K562 (cell line): ENCODE results near the gene MPC1. TPM values are rescaled to one million over a fixed set of nuclear protein-coding genes. Genes with fewer than 3 reads are reported as not detected.
A peak's percentile ranks its signal among the peaks of the same experiment; 100 is the strongest.

Experiments
- ATAC-seq: fragments of 200-7000 bp; cut with Tn5 transposase; 3 replicates; pipeline ENCODE4 v1.9.1; 2020; ENCODE audit warnings: moderate library complexity
- BruUV-seq: library from RNA; stranded (reverse); fragments of 400-500 nt; replicated peaks from 2 replicates; lab custom pipeline; 2021; lab: Mats Ljungman, UMichigan
- CTCF ChIA-PET: fragments of 300-600 bp; formaldehyde crosslinking; extraction: SDS; loops from one replicate; lab custom pipeline; 2021; ENCODE audit warnings: low intra/inter-chr PET ratio; lab: Yijun Ruan, JAX
- POLR2A ChIA-PET: fragments of 300-600, 350-650 bp; sonication (Branson Sonifier 250); formaldehyde crosslinking; extraction: SDS; loops from one replicate; lab custom pipeline; 2021; ENCODE audit warnings: antibody characterized with exemption, inconsistent platforms; lab: Yijun Ruan, JAX
- DNase-seq, 4 experiments: peaks; one replicate each; pipeline versions ENCODE4 v3.0.0 to v3.0.0-alpha.2; 2011 to 2018; ENCODE audit warnings: low spot score in 3 of 4, mixed read lengths in 3 of 4; ENCODE audit errors: extremely low read depth in 1 of 4
- FAIRE-seq: peaks from 2 replicates; lab custom pipeline; 2011; peaks lifted over from hg19 to GRCh38; lab: Jason Lieb, UNC
- H2AFZ ChIP-seq: 2 replicates; pipeline ENCODE4 v1.6.0; 2011; ENCODE audit warnings: low read depth, low read length, control low read depth, inconsistent platforms
- H3K27ac ChIP-seq: fragments of 200-600 bp; 3 replicates; pipeline ENCODE4 v1.8.0; 2011; ENCODE audit warnings: low read depth, mild to moderate bottlenecking, control low read depth, inconsistent platforms, low read length, moderate library complexity, mixed read lengths; ENCODE audit errors: extremely low read depth
- H3K27me3 ChIP-seq, 2 experiments: fragments of 300-600 bp in 1 of 2; 2 replicates in 1 of 2; 3 replicates in 1 of 2; pipeline versions ENCODE4 v1.6.0 to v1.8.0; 2011; ENCODE audit warnings: inconsistent platforms in 2 of 2, low read length in 2 of 2, mild to moderate bottlenecking in 1 of 2, mixed read lengths in 1 of 2, moderate library complexity in 1 of 2; ENCODE audit not compliant: control insufficient read depth in 2 of 2, insufficient read depth in 2 of 2
- H3K36me3 ChIP-seq: fragments of 300-600 bp; 3 replicates; pipeline ENCODE4 v1.8.0; 2011; ENCODE audit warnings: mild to moderate bottlenecking, low read length, inconsistent platforms; ENCODE audit not compliant: control insufficient read depth, insufficient read depth
- H3K4me1 ChIP-seq, 2 experiments: fragments of 200-600 bp in 1 of 2; replicated peaks in 1 of 2; 2 replicates in 1 of 2; 3 replicates in 1 of 2; pipeline versions ENCODE4 v1.5.1 to v1.8.0; 2011; ENCODE audit warnings: inconsistent platforms in 2 of 2, low read length in 2 of 2, mild to moderate bottlenecking in 1 of 2, mixed read lengths in 1 of 2, moderate library complexity in 1 of 2; ENCODE audit not compliant: control insufficient read depth in 2 of 2, insufficient read depth in 2 of 2
- H3K4me2 ChIP-seq: 2 replicates; pipeline ENCODE4 v1.6.1; 2011; ENCODE audit warnings: low read length, control low read depth, inconsistent platforms, mixed read lengths; ENCODE audit not compliant: insufficient read depth
- H3K4me3 ChIP-seq: fragments of 200-600 bp; sonication (generic), shearing (Covaris generic); 2 replicates; pipeline ENCODE4 v1.5.1; 2016; ENCODE audit warnings: control low read depth, inconsistent platforms
- H3K79me2 ChIP-seq: fragments of 200-600 bp; 3 replicates; pipeline ENCODE4 v1.8.0; 2011; ENCODE audit warnings: low read length, inconsistent platforms; ENCODE audit not compliant: control insufficient read depth, insufficient read depth
- H3K9ac ChIP-seq, 2 experiments: 2 replicates each; pipeline versions ENCODE4 v1.6.0 to v1.6.1; 2011; ENCODE audit warnings: low read depth in 2 of 2, low read length in 2 of 2, control low read depth in 1 of 2, inconsistent platforms in 1 of 2, mild to moderate bottlenecking in 1 of 2, mixed read lengths in 1 of 2; ENCODE audit not compliant: insufficient read depth in 1 of 2
- H3K9me1 ChIP-seq: one replicate; pipeline ENCODE4 v1.6.0; 2011; ENCODE audit warnings: inconsistent platforms, mild to moderate bottlenecking, low read length, moderate library complexity; ENCODE audit not compliant: control insufficient read depth, insufficient read depth
- H3K9me3 ChIP-seq: replicated peaks from 2 replicates; pipeline ENCODE4 v1.5.1; 2011; ENCODE audit warnings: low read depth, low read length, inconsistent platforms; ENCODE audit not compliant: control insufficient read depth, insufficient read depth
- H4K20me1 ChIP-seq: replicated peaks from 2 replicates; pipeline ENCODE4 v1.6.1; 2011; ENCODE audit warnings: low read length, inconsistent platforms, mixed read lengths; ENCODE audit not compliant: control insufficient read depth, insufficient read depth
- ASH1L ChIP-seq: fragments of 450-650 bp; IDR thresholded peaks from 2 replicates; pipeline ENCODE4 v1.6.1; 2018; ENCODE audit warnings: borderline replicate concordance, mild to moderate bottlenecking, low read depth; ENCODE audit not compliant: partially characterized antibody
- BACH1 ChIP-seq: fragments of 200-800 bp; sonication (Bioruptor generic); IDR thresholded peaks from 2 replicates; pipeline ENCODE4 v1.6.1; 2016; ENCODE audit warnings: missing genetic modification characterization, missing compliant biosample characterization
- BHLHE40 ChIP-seq: IDR thresholded peaks from 2 replicates; pipeline ENCODE4 v1.6.1; 2011; ENCODE audit warnings: low read length, improper control_type of control experiment
- C11orf30 ChIP-seq: fragments of 450-650 bp; IDR thresholded peaks from 2 replicates; pipeline ENCODE4 v1.6.1; 2016; ENCODE audit warnings: low read depth, mild to moderate bottlenecking
- CHCHD3 ChIP-seq: fragments of 250-450 bp; sonication (Bioruptor Pico); IDR thresholded peaks from 2 replicates; pipeline ENCODE4 v2.1.2; 2022; ENCODE audit warnings: mild to moderate bottlenecking
- MAFG ChIP-seq: fragments of 450-650 bp; conservative IDR thresholded peaks from 2 replicates; pipeline ENCODE4 v1.6.1; 2016; ENCODE audit warnings: missing genetic modification characterization, missing compliant biosample characterization
- MAFK ChIP-seq: IDR thresholded peaks from 2 replicates; pipeline ENCODE4 v1.6.1; 2011; ENCODE audit warnings: low read length, improper control_type of control experiment
- MECOM ChIP-seq: fragments of 250-450 bp; sonication (Bioruptor Pico); IDR thresholded peaks from 2 replicates; pipeline ENCODE4 v1.8.0; 2022; ENCODE audit warnings: inconsistent platforms
- NFE2 ChIP-seq: IDR thresholded peaks from 2 replicates; pipeline ENCODE4 v1.6.1; 2014; ENCODE audit warnings: antibody characterized with exemption, low read depth
- NFE2L1 ChIP-seq: fragments of 450-650 bp; IDR thresholded peaks from 2 replicates; pipeline ENCODE4 v1.6.1; 2016; ENCODE audit warnings: missing genetic modification characterization, low read depth, mild to moderate bottlenecking, missing compliant biosample characterization, moderate library complexity, borderline replicate concordance
- TFE3 ChIP-seq: fragments of 450-650 bp; formaldehyde crosslinking; IDR thresholded peaks from 2 replicates; pipeline ENCODE4 v1.4.0; 2020; ENCODE audit warnings: mild to moderate bottlenecking, mixed read lengths
- TSC22D4 ChIP-seq: fragments of 450-650 bp; IDR thresholded peaks from 2 replicates; pipeline ENCODE4 v1.6.1; 2016; ENCODE audit warnings: missing genetic modification characterization, missing biosample characterization, control low read depth
- ZBED1 ChIP-seq: IDR thresholded peaks from 2 replicates; pipeline ENCODE4 v1.6.1; 2014
- ZNF316 ChIP-seq: fragments of 450-650 bp; IDR thresholded peaks from 2 replicates; pipeline ENCODE4 v1.6.1; 2016
- WGBS: fragments of 100-300 bp; shearing (Covaris generic); methylation state at CpG from one replicate; pipeline ENCODE4 v1.1.6; 2016; ENCODE audit warnings: low coverage, mixed read lengths; ENCODE audit not compliant: insufficient coverage; ENCODE audit errors: missing lambda C conversion rate; 5-methylcytosine and 5-hydroxymethylcytosine counted together
- in situ Hi-C: fragments of 300-500 bp; cut with MboI; formaldehyde crosslinking; loops from 4 replicates; pipeline ENCODE4 v1.15.0; 2018; ENCODE audit warnings: inconsistent platforms, mixed read lengths
- intact Hi-C: fragments of 100-400 bp; cut with micrococcal nuclease; formaldehyde crosslinking; loops from 2 replicates; pipeline ENCODE4 v1.14.2; 2022
- polyA plus RNA-seq, 8 experiments: library from polyadenylated mRNA; depleted of rRNA in 4 of 8; stranded (reverse) in 5 of 8; unstranded in 3 of 8; fragments of >200 nt; fragmentation: Nextera tagmentation in 2 of 8; fragmentation: Illumina TruSeq in 1 of 8; extraction: Ambion mirVana in 2 of 8; extraction: Trizol in 1 of 8; gene quantifications; 2 replicates each; pipeline versions ENCODE4 v1.2.1 to v1.2.3, GENCODE V29; 2011 to 2014; ENCODE audit warnings: inconsistent platforms in 1 of 8, missing spikeins in 1 of 8
- total RNA-seq, 7 experiments: library from RNA; depleted of rRNA in 6 of 7; stranded (reverse); fragments of >200 nt in 6 of 7; fragmentation: Illumina TruSeq in 2 of 7; extraction: Trizol in 2 of 7; gene quantifications; 2 replicates each; pipeline versions ENCODE4 v1.2.1 to v1.2.3, GENCODE V29; 2011 to 2021; ENCODE audit warnings: low replicate concordance in 1 of 7

The MPC1 gene
- total and polyA plus RNA-seq, 9 of the 15 experiments (the other 6 are each of a cell fraction or from before 2014, with no cell fraction given): 78.6 to 185 (median 138) TPM

GRCh38 chr6:166410426-166410935 is 27.7 kb upstream of the MPC1 start:
- H3K36me3 ChIP-seq: no peaks in the 10 kb centered on the region
- no peak overlapping the region for H3K9ac ChIP-seq
- H3K4me2 ChIP-seq: no peak overlapping the region
- WGBS: 6% methylated on average over 10 of the region's 10 CpGs
- H4K20me1 ChIP-seq: peaks cover 8% of the 10 kb centered on the region; the same call in 1 of the 2 replicates
- in situ Hi-C loops (no loop called here), intact Hi-C loops (no loop called here)
- no peak overlapping the region for H3K4me3 ChIP-seq
- no peak overlapping the region for H2AFZ ChIP-seq
- CTCF ChIA-PET: no interaction called here
- FAIRE-seq (peak; percentile 69), DNase-seq (no peak), ATAC-seq (no peak)
- peaks cover 0 to 11% of the 10 kb centered on the region in 2 experiments; a peak in 1 of 5 replicates for H3K4me1 ChIP-seq
- no peaks in the 10 kb centered on the region for H3K9me3 ChIP-seq
- BruUV-seq: no TSS peak
- TF ChIP-seq ZBED1: no peak
- peaks cover 55 to 82% of the 10 kb centered on the region in 2 experiments for H3K27me3 ChIP-seq
- no peak overlapping the region for H3K27ac ChIP-seq
- POLR2A ChIA-PET: interaction anchor here (0.6 to 1.3 kb wide), 3 partner anchors 10 to 130 kb away, joined by 3 to 5 read pairs (median 4); no protein-coding TSS in a partner anchor
- H3K79me2 ChIP-seq: no peaks in the 10 kb centered on the region
- H3K9me1 ChIP-seq: no peaks in the 10 kb centered on the region

- peaks cover 58 to 87% of the 10 kb centered on the region in 2 experiments for H3K27me3 ChIP-seq
- no TSS peak for BruUV-seq
- peak; percentile 40 for FAIRE-seq
- in situ Hi-C loops (no loop called here), intact Hi-C loops (no loop called here)
- H3K9ac ChIP-seq: no peak overlapping the region
- H2AFZ ChIP-seq: no peak overlapping the region
- H3K9me1 ChIP-seq: no peaks in the 10 kb centered on the region
- no peak overlapping the region for H3K4me2 ChIP-seq
- H3K9me3 ChIP-seq: no peaks in the 10 kb centered on the region
- no peaks in the 10 kb centered on the region for H3K36me3 ChIP-seq
- no peaks in the 10 kb centered on the region for H3K79me2 ChIP-seq
- H4K20me1 ChIP-seq: peaks cover 8% of the 10 kb centered on the region; the same call in 1 of the 2 replicates
- ChIA-PET POLR2A (interaction anchor here (0.7 kb wide), 1 partner anchor 10 kb away, joined by 3 read pairs; no protein-coding TSS in a partner anchor), CTCF (no interaction called here)
- WGBS: 3% methylated on average over 22 of the region's 22 CpGs
- peaks cover 0 to 11% of the 10 kb centered on the region in 2 experiments; a peak in 1 of 5 replicates for H3K4me1 ChIP-seq
- peak in 2 of 4 experiments; percentile 22 to 24 for DNase-seq
- no peak overlapping the region for H3K4me3 ChIP-seq
- peak; percentile 35; the same call in 2 of the 3 replicates for ATAC-seq
- H3K27ac ChIP-seq: no peak overlapping the region
- TF ChIP-seq NFE2 (peak; percentile 81), TSC22D4 (tag) (no peak), NFE2L1 (tag) (0 out of 2 replicates have a peak, but pooled peaks have one; percentile 25), MAFK (peak; percentile 93), BACH1 (tag) (0 out of 2 replicates have a peak, but pooled peaks have one; percentile 39), ZNF316 (peak; percentile 99), CHCHD3 (no peak), TFE3 (CRISPR knock-in tag) (no peak), C11orf30 (peak; percentile 97), BHLHE40 (0 out of 2 replicates have a peak, but pooled peaks have one; percentile 14), MECOM (CRISPR knock-in tag) (no peak), ASH1L (no peak), MAFG (tag) (peak; percentile 96)
Observed at GRCh38 chr6:166408936-166409755, 26.4 kb upstream of the MPC1 start.
